Left lung (tissue), 10 donors: ENCODE measurements around the gene NEU2. TPM values are rescaled to one million over a fixed set of nuclear protein-coding genes. Genes with fewer than 3 reads are reported as not detected.

Experiments used
- ATAC-seq: fragments of 200-7000 bp; cut with Tn5 transposase; one replicate; pipeline ENCODE4 v1.9.1; 2020; ENCODE audit warnings: moderate library complexity
- DNase-seq, 4 donors: peaks; one replicate each; pipeline ENCODE4 v3.0.0-alpha.2; 2013 to 2020
- H3K27ac ChIP-seq, 2 donors: fragments of 200-600 bp; sonication (generic) in 1 of 2; one replicate each; pipeline versions ENCODE4 v1.5.0 to v1.8.0; 2020 to 2021
- H3K27me3 ChIP-seq, 2 donors: fragments of 200-600 bp; sonication (generic) in 1 of 2; one replicate each; pipeline versions ENCODE4 v1.5.0 to v1.8.0; 2020 to 2021
- H3K36me3 ChIP-seq, 2 donors: fragments of 200-600 bp; sonication (generic) in 1 of 2; one replicate each; pipeline versions ENCODE4 v1.5.0 to v1.8.0; 2020 to 2021
- H3K4me1 ChIP-seq, 2 donors: fragments of 200-600 bp; one replicate each; pipeline ENCODE4 v1.8.0; 2021
- H3K4me3 ChIP-seq, 2 donors: fragments of 200-600 bp; sonication (generic) in 1 of 2; one replicate each; pipeline versions ENCODE4 v1.5.0 to v1.8.0; 2020 to 2021; ENCODE audit warnings: mild to moderate bottlenecking in 1 of 2
- H3K9me3 ChIP-seq, 2 donors: fragments of 200-600 bp; sonication (generic) in 1 of 2; one replicate each; pipeline versions ENCODE4 v1.5.0 to v1.8.0; 2020 to 2021
- intact Hi-C, 2 donors: fragments of 100-400 bp; cut with DNase I; formaldehyde crosslinking; loops; one replicate each; pipeline versions ENCODE4 v1.11.2 to v1.14.2; 2022
- polyA plus RNA-seq, 6 donors: library from polyadenylated mRNA; unstranded; fragments of 120-200 nt; gene quantifications; one replicate each; pipeline ENCODE4 v1.2.1, GENCODE V29; 2013; ENCODE audit not compliant: insufficient read length in 6 of 6
- total RNA-seq, 2 donors: library from RNA; stranded (reverse); fragmentation: NEBNext Ultra II Directional; extraction: Animal tissue kit (Norgen Biotek cat#: 25700); gene quantifications; one replicate each; pipeline ENCODE4 v1.2.1, GENCODE V29; 2021
- TF ChIP-seq, protein P1 (sequence below), 2 donors: fragments of 200-600 bp; sonication (generic) in 1 of 2; IDR thresholded peaks; one replicate each; pipeline versions ENCODE4 v1.5.0 to v1.8.0; 2021; ENCODE audit warnings: antibody characterized with exemption in 2 of 2
- donor health status: DM: no; HTN: yes; CAD: no.
- donor health status: DM: no; HTN: no; CAD: no.

Gene NEU2
- total and polyA plus RNA-seq, 8 donors, result not detected

DNA sequence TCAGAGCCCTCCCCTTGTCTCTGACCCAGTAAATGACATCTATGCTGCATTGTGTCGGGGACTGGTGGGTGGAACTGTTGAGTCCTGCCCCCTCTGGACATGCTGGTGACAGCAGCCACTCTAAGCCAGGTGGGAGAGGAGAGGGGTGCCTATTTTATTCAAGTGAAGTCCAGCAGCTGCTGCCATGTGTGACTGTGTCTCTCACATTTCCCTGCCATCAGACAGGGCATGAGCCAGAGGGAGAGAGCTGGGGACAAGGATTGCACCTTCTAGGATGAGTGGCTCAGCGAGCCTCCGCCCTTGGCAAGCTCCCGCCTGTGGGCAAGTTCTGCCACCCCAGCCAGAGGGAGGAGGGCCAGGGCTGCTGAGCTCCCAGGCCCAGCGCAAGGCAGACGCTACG is 33.1 kb upstream of the NEU2 start:
- Histone ChIP-seq H3K4me3 (no peak overlapping the region), H3K4me1 (no peaks in the 10 kb centered on the region), H3K9me3 (no peaks in the 10 kb centered on the region), H3K27ac (no peak overlapping the region), H3K36me3 (no peaks in the 10 kb centered on the region), H3K27me3 (no peaks in the 10 kb centered on the region)
- intact Hi-C loops, result no loop called here
- no peak for ATAC-seq
- TF ChIP-seq, protein P1, sequence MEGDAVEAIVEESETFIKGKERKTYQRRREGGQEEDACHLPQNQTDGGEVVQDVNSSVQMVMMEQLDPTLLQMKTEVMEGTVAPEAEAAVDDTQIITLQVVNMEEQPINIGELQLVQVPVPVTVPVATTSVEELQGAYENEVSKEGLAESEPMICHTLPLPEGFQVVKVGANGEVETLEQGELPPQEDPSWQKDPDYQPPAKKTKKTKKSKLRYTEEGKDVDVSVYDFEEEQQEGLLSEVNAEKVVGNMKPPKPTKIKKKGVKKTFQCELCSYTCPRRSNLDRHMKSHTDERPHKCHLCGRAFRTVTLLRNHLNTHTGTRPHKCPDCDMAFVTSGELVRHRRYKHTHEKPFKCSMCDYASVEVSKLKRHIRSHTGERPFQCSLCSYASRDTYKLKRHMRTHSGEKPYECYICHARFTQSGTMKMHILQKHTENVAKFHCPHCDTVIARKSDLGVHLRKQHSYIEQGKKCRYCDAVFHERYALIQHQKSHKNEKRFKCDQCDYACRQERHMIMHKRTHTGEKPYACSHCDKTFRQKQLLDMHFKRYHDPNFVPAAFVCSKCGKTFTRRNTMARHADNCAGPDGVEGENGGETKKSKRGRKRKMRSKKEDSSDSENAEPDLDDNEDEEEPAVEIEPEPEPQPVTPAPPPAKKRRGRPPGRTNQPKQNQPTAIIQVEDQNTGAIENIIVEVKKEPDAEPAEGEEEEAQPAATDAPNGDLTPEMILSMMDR (IDR thresholded peaks at IDR 0.05), result no peak
- DNase-seq, result no peak

DNA sequence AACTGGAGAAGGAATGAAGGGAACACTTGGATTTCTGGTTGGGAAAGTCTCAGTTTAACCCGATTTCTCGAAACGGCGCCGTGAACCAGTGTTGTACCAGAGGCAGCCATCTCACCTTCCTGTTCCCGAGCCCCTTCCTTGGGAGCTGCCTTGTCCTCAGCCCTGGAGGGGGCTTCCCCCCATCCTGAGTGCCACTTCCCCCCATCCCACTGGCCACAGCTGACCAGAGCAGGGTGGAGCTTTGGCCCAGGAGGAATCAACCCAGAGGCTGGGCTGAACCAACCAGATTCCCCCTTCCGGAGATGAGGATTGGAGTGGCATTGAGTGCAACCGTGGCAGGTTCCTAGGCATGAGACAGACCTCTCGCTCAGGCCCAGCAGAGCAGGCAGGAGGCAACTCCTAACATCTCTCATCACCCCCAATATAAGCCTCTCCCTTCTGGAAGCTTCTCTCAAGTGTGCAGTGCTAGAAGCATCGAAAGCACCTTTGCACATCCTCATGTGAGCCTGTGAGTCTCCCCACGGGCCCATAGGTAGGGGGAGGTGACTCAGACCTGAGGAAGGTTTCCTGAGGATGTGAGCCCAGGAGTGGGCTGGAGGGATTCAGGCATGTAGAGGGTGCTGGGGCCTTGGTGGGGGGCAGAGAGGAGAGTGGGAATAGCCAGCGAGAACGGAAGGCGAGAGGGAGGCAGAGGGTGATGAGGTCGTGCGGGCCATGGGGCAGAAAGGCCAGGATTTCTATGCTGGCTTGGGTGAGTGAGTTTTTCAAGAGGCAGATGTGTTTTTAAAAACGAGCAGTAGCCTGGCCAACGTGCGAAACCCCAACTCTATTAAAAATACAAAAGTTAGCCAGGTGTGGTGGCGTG is 31.4 kb upstream of the NEU2 start:
- intact Hi-C loops, result no loop called here
- Histone ChIP-seq H3K27me3 (no peaks in the 10 kb centered on the region), H3K27ac (no peak overlapping the region), H3K4me3 (no peak overlapping the region), H3K9me3 (no peaks in the 10 kb centered on the region), H3K4me1 (no peaks in the 10 kb centered on the region), H3K36me3 (no peaks in the 10 kb centered on the region)
- DNase-seq (no peak), ATAC-seq (no peak)
- TF ChIP-seq, protein P1 (IDR thresholded peaks at IDR 0.05), result no peak

DNA sequence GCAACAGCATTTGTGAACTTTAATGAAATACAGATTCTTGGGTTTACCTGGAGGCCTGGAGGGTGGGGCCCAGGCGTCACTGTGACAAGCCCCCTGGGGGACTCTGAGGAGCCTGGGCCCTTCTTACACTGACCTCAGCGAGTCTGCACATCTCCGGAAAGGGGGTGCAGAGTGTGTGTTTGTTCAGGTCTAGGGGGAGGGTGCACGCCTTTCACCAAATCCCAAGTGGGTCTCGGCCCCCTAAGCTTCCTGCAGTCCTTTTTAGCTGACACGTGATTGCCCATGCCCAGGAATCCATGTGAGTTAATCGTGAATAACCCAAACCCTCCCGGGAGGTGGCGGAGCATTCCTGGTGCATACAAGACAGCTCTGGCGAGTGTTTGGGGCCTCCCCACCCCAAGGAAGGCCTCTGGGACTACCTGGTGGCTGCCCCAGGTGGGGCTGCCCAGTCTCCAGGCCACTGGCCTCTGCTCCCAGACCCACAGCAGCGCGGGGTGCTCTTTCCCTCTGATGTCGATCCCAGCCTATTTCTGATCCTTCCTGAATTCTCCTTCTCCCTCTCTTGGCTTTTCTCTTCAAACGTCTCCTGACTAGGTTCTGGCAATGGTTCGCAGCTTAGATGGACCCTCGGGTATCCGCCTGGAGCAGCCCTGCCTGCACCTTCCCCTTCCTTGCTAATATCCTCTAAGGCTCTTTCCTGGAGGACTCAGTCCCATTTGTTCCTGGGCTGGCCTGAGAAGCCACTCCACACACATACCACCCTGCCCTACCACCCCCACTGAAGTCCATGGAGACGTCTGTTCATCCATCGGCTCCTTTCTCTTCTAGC is 29.4 kb upstream of the NEU2 start:
- TF ChIP-seq, protein P1 (IDR thresholded peaks at IDR 0.05), result no peak
- Histone ChIP-seq H3K9me3 (no peaks in the 10 kb centered on the region), H3K27ac (no peak overlapping the region), H3K36me3 (no peaks in the 10 kb centered on the region), H3K4me3 (no peak overlapping the region), H3K4me1 (no peaks in the 10 kb centered on the region), H3K27me3 (no peaks in the 10 kb centered on the region)
- intact Hi-C loops, result no loop called here
- no peak for DNase-seq
- no peak for ATAC-seq

DNA sequence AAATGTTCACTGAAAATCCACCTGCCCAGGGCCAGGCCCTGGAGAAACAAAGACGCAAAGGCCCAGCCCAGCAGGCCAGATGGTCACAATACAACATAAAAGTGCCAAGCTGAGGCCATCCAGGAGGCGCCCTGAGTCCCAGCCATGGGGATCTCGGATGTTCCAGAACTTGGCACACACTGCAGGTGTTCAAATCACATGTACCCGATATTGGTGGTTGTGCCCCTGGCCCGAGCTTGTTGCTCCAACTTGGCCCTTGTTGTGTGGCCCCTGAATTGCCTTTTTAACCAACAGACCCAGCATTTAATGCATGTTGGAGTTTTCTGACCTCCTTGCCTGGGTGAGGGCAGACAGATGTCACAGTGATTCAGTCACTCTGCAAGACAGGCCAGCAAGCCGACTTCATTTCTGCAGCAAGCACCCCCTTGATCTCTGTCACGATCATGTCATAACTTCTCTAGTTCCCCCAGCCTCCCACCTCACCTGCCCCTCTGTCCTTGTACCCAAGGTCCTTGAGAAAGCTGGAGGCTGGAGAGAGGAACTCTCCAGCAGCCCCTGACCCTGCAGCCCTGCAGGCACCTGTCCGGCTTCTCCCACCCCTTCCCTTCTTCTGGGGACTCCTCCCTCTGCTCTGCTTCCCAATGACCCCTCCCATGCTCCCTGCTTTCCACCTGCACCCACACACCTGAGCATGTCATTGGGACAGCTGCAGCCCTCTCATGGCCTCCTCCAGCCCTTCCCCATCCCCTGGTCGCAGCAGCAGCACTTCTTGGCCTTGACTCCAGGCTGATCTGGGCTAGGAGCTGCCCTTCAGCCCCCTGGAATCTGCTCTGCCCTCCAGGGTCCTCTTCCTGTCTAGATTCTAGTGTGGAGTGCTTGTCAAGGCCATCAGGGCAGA is 28.6 kb upstream of the NEU2 start:
- Histone ChIP-seq H3K4me3 (no peak overlapping the region), H3K9me3 (no peaks in the 10 kb centered on the region), H3K27ac (no peak overlapping the region), H3K4me1 (no peaks in the 10 kb centered on the region), H3K36me3 (no peaks in the 10 kb centered on the region), H3K27me3 (no peaks in the 10 kb centered on the region)
- TF ChIP-seq, protein P1 (IDR thresholded peaks at IDR 0.05), result no peak
- ATAC-seq (no peak), DNase-seq (no peak)
- intact Hi-C loops, result no loop called here
